ENCODE data around the gene MYH7.

DNA sequence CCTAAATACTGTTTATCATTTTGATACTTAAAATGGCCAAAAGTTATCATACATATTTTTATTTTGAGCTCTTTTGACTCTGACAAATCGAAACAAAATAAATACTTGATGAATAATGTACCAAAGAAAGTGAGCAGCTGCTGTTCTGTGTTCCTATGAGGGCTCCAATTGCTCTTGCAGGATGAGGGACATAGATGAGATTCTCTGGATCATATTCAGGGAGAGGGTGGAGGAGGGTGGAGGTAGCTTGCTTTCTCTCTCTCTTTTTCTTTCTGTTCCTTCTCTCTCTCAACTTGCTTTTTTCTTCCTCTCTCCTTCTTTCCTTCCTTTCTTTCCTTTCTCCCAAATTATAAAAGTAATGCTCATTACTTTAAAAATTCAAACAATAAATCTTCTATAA is 8.9 kb upstream of the MYH7 start:
- TF ChIP-seq, protein P1, sequence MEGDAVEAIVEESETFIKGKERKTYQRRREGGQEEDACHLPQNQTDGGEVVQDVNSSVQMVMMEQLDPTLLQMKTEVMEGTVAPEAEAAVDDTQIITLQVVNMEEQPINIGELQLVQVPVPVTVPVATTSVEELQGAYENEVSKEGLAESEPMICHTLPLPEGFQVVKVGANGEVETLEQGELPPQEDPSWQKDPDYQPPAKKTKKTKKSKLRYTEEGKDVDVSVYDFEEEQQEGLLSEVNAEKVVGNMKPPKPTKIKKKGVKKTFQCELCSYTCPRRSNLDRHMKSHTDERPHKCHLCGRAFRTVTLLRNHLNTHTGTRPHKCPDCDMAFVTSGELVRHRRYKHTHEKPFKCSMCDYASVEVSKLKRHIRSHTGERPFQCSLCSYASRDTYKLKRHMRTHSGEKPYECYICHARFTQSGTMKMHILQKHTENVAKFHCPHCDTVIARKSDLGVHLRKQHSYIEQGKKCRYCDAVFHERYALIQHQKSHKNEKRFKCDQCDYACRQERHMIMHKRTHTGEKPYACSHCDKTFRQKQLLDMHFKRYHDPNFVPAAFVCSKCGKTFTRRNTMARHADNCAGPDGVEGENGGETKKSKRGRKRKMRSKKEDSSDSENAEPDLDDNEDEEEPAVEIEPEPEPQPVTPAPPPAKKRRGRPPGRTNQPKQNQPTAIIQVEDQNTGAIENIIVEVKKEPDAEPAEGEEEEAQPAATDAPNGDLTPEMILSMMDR (IDR thresholded peaks at IDR 0.05; ENCODE audit: low read depth, low read length, missing input control): no peak
- TF ChIP-seq FOXA2 (IDR thresholded peaks at IDR 0.05) (no peak), RAD21 (IDR thresholded peaks at IDR 0.05) (no peak), YY1 (IDR thresholded peaks at IDR 0.05) (no peak), TAF1 (conservative IDR thresholded peaks at IDR 0.05) (no peak), HNF4G (IDR thresholded peaks at IDR 0.05) (no peak), FOXA1 (IDR thresholded peaks at IDR 0.05) (no peak)
- TF ChIP-seq, protein P2, sequence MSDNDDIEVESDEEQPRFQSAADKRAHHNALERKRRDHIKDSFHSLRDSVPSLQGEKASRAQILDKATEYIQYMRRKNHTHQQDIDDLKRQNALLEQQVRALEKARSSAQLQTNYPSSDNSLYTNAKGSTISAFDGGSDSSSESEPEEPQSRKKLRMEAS (IDR thresholded peaks at IDR 0.05): no peak
- TF ChIP-seq, protein P3, sequence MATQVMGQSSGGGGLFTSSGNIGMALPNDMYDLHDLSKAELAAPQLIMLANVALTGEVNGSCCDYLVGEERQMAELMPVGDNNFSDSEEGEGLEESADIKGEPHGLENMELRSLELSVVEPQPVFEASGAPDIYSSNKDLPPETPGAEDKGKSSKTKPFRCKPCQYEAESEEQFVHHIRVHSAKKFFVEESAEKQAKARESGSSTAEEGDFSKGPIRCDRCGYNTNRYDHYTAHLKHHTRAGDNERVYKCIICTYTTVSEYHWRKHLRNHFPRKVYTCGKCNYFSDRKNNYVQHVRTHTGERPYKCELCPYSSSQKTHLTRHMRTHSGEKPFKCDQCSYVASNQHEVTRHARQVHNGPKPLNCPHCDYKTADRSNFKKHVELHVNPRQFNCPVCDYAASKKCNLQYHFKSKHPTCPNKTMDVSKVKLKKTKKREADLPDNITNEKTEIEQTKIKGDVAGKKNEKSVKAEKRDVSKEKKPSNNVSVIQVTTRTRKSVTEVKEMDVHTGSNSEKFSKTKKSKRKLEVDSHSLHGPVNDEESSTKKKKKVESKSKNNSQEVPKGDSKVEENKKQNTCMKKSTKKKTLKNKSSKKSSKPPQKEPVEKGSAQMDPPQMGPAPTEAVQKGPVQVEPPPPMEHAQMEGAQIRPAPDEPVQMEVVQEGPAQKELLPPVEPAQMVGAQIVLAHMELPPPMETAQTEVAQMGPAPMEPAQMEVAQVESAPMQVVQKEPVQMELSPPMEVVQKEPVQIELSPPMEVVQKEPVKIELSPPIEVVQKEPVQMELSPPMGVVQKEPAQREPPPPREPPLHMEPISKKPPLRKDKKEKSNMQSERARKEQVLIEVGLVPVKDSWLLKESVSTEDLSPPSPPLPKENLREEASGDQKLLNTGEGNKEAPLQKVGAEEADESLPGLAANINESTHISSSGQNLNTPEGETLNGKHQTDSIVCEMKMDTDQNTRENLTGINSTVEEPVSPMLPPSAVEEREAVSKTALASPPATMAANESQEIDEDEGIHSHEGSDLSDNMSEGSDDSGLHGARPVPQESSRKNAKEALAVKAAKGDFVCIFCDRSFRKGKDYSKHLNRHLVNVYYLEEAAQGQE (IDR thresholded peaks at IDR 0.05): no peak
- TF ChIP-seq, protein P4, sequence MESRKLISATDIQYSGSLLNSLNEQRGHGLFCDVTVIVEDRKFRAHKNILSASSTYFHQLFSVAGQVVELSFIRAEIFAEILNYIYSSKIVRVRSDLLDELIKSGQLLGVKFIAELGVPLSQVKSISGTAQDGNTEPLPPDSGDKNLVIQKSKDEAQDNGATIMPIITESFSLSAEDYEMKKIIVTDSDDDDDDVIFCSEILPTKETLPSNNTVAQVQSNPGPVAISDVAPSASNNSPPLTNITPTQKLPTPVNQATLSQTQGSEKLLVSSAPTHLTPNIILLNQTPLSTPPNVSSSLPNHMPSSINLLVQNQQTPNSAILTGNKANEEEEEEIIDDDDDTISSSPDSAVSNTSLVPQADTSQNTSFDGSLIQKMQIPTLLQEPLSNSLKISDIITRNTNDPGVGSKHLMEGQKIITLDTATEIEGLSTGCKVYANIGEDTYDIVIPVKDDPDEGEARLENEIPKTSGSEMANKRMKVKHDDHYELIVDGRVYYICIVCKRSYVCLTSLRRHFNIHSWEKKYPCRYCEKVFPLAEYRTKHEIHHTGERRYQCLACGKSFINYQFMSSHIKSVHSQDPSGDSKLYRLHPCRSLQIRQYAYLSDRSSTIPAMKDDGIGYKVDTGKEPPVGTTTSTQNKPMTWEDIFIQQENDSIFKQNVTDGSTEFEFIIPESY (IDR thresholded peaks at IDR 0.05): no peak
